CD14-positive monocyte (primary cell): ENCODE results near the gene SALL2. TPM values are rescaled to one million over a fixed set of nuclear protein-coding genes. Genes with fewer than 3 reads are reported as not detected.

Source experiments
- DNase-seq, 3 donors: peaks; one replicate each; pipeline ENCODE4 v3.0.0-alpha.2; 2011 to 2022
- H2AFZ ChIP-seq: 2 replicates; pipeline ENCODE4 v1.6.0; 2012; ENCODE audit warnings: mild to moderate bottlenecking, low read depth, low read length, inconsistent platforms; ENCODE audit not compliant: insufficient read depth, poor library complexity, severe bottlenecking
- H3K27ac ChIP-seq, 2 donors: 1 replicate in 1 of 2; 2 replicates in 1 of 2; pipeline ENCODE4 v1.5.1; 2012 to 2013; ENCODE audit warnings: low read length in 2 of 2, control low read depth in 1 of 2, inconsistent platforms in 1 of 2, low read depth in 1 of 2, mild to moderate bottlenecking in 1 of 2
- H3K27me3 ChIP-seq, 2 donors: one replicate each; pipeline versions ENCODE4 v1.6.0 to v1.6.1; 2011 to 2013; ENCODE audit warnings: low read length in 2 of 2; ENCODE audit not compliant: control insufficient read depth in 2 of 2, insufficient read depth in 2 of 2
- H3K36me3 ChIP-seq, 2 donors: replicated peaks in 1 of 2; 1 replicate in 1 of 2; 2 replicates in 1 of 2; pipeline versions ENCODE4 v1.5.1 to v1.6.1; 2012 to 2013; ENCODE audit warnings: low read length in 2 of 2, control low read depth in 1 of 2, inconsistent platforms in 1 of 2, mild to moderate bottlenecking in 1 of 2; ENCODE audit not compliant: insufficient read depth in 2 of 2, control insufficient read depth in 1 of 2
- H3K4me1 ChIP-seq, 2 donors: 1 replicate in 1 of 2; 2 replicates in 1 of 2; pipeline versions ENCODE4 v1.5.1 to v1.6.1; 2012 to 2013; ENCODE audit warnings: low read length in 2 of 2, control low read depth in 1 of 2, inconsistent platforms in 1 of 2, mild to moderate bottlenecking in 1 of 2, moderate library complexity in 1 of 2; ENCODE audit not compliant: insufficient read depth in 2 of 2, control insufficient read depth in 1 of 2
- H3K4me2 ChIP-seq: replicated peaks from 2 replicates; pipeline ENCODE3; 2012; ENCODE audit warnings: low read length, moderate library complexity, mild to moderate bottlenecking; ENCODE audit not compliant: poor library complexity, severe bottlenecking; ENCODE audit errors: extremely low read depth
- H3K4me3 ChIP-seq, 3 experiments: fragments of 200-600 bp in 1 of 3; sonication (generic) in 1 of 3; replicated peaks in 1 of 3; 1 replicate in 2 of 3; 2 replicates in 1 of 3; pipeline ENCODE4 v1.5.1; 2011 to 2013; ENCODE audit warnings: low read length in 3 of 3, mild to moderate bottlenecking in 3 of 3, control low read depth in 2 of 3, low read depth in 2 of 3, inconsistent platforms in 1 of 3, moderate library complexity in 1 of 3
- H3K79me2 ChIP-seq: 2 replicates; pipeline ENCODE4 v1.6.0; 2012; ENCODE audit warnings: mild to moderate bottlenecking, control low read depth, inconsistent platforms, low read length, moderate library complexity; ENCODE audit not compliant: insufficient read depth
- H3K9ac ChIP-seq: 2 replicates; pipeline ENCODE4 v1.6.0; 2017; ENCODE audit warnings: low read length, mild to moderate bottlenecking; ENCODE audit not compliant: insufficient read depth, poor library complexity, severe bottlenecking
- H3K9me3 ChIP-seq, 2 donors: replicated peaks in 1 of 2; 1 replicate in 1 of 2; 2 replicates in 1 of 2; pipeline versions ENCODE4 v1.5.1 to v1.6.1; 2012 to 2013; ENCODE audit warnings: low read length in 2 of 2, control low read depth in 1 of 2; ENCODE audit not compliant: control insufficient read depth in 1 of 2, insufficient read depth in 1 of 2
- H4K20me1 ChIP-seq: 2 replicates; pipeline ENCODE4 v1.6.0; 2012; ENCODE audit warnings: mild to moderate bottlenecking, low read length, control low read depth, moderate library complexity; ENCODE audit not compliant: insufficient read depth
- H3K27ac Mint-ChIP-seq, 7 donors: one replicate each; pipeline ENCODE4 v1.8.0; 2020; ENCODE audit warnings: mild to moderate bottlenecking in 7 of 7, mixed read lengths in 7 of 7, moderate library complexity in 6 of 7, inconsistent platforms in 2 of 7
- H3K27me3 Mint-ChIP-seq, 3 donors: one replicate each; pipeline ENCODE4 v1.8.0; 2021 to 2022; ENCODE audit warnings: low read depth in 3 of 3, mild to moderate bottlenecking in 3 of 3, mixed read lengths in 3 of 3, moderate library complexity in 3 of 3, inconsistent platforms in 1 of 3
- H3K36me3 Mint-ChIP-seq, 2 donors: one replicate each; pipeline ENCODE4 v1.8.0; 2020; ENCODE audit warnings: mixed read lengths in 2 of 2, inconsistent platforms in 1 of 2, mild to moderate bottlenecking in 1 of 2
- H3K4me1 Mint-ChIP-seq: one replicate; pipeline ENCODE4 v1.8.0; 2020; ENCODE audit warnings: mild to moderate bottlenecking, mixed read lengths
- H3K4me3 Mint-ChIP-seq, 2 donors: one replicate each; pipeline ENCODE4 v1.8.0; 2020; ENCODE audit warnings: mild to moderate bottlenecking in 2 of 2, mixed read lengths in 2 of 2, moderate library complexity in 1 of 2
- H3K9me3 Mint-ChIP-seq, 7 donors: one replicate each; pipeline ENCODE4 v1.8.0; 2020 to 2022; ENCODE audit warnings: mixed read lengths in 7 of 7, mild to moderate bottlenecking in 6 of 7, moderate library complexity in 6 of 7, inconsistent platforms in 2 of 7
- CTCF ChIP-seq: fragments of 200-600 bp; IDR thresholded peaks from one replicate; pipeline ENCODE4 v1.8.0; 2022; ENCODE audit warnings: antibody characterized with exemption, mild to moderate bottlenecking
- WGBS: methylation state at CpG from one replicate; pipeline ENCODE4 v1.1.5; 2013; ENCODE audit warnings: missing lambda C conversion rate; ENCODE audit not compliant: insufficient coverage; 5-methylcytosine and 5-hydroxymethylcytosine counted together
- intact Hi-C, 2 donors: fragments of 100-400 bp; cut with micrococcal nuclease; formaldehyde crosslinking; loops; one replicate each; pipeline versions ENCODE4 v1.15.0 to v1.15.1; 2023
- polyA plus RNA-seq, 3 donors: library from polyadenylated mRNA; depleted of rRNA in 1 of 3; unstranded in 2 of 3; stranded (reverse) in 1 of 3; fragments of 300-500 nt in 2 of 3; fragments of >200 nt in 1 of 3; fragmentation: Illumina TruSeq in 2 of 3; gene quantifications; 1 replicate in 2 of 3; 2 replicates in 1 of 3; pipeline ENCODE4 v1.2.3, GENCODE V29; 2012 to 2021

Gene SALL2
- polyA plus RNA-seq, 3 donors = not detected

GRCh38 chr14:21543963-21544362 is 17.8 kb upstream of the SALL2 start:
- Mint-ChIP-seq H3K27ac (no peak overlapping the region), H3K27me3 (peaks cover 11 to 14% (median 12%) of the 10 kb centered on the region in 3 donors), H3K9me3 (peaks cover 0 to 5% (median 0%) of the 10 kb centered on the region in 7 donors), H3K36me3 (no peaks in the 10 kb centered on the region), H3K4me3 (no peak overlapping the region), H3K4me1 (no peaks in the 10 kb centered on the region)
- Histone ChIP-seq H3K27me3 (peaks cover 9% of the 10 kb centered on the region in 2 donors), H3K9me3 (no peaks in the 10 kb centered on the region), H3K79me2 (no peaks in the 10 kb centered on the region), H3K4me1 (no peaks in the 10 kb centered on the region), H4K20me1 (no peaks in the 10 kb centered on the region), H3K4me2 (no peak overlapping the region), H3K9ac (no peak overlapping the region), H3K4me3 (no peak overlapping the region), H3K36me3 (no peaks in the 10 kb centered on the region), H3K27ac (no peak overlapping the region), H2AFZ (no peak overlapping the region)
- no peak for TF ChIP-seq CTCF
- intact Hi-C loops = no loop called here
- DNase-seq = no peak
- 91% methylated on average over 4 of the region's 5 CpGs for WGBS

GRCh38 chr14:21543521-21543960 is 17.4 kb upstream of the SALL2 start:
- Mint-ChIP-seq H3K4me3 (no peak overlapping the region), H3K27me3 (peaks cover 12 to 15% (median 14%) of the 10 kb centered on the region in 3 donors), H3K4me1 (no peaks in the 10 kb centered on the region), H3K9me3 (peaks cover 0 to 8% (median 0%) of the 10 kb centered on the region in 7 donors), H3K36me3 (no peaks in the 10 kb centered on the region), H3K27ac (no peak overlapping the region)
- intact Hi-C loops = no loop called here
- no peak for DNase-seq
- no peak overlapping the region for H3K4me2 ChIP-seq
- no peak overlapping the region for H2AFZ ChIP-seq
- H3K9ac ChIP-seq = no peak overlapping the region
- H3K27me3 ChIP-seq = peaks cover 13% of the 10 kb centered on the region in 2 donors
- no peaks in the 10 kb centered on the region for H3K36me3 ChIP-seq
- H4K20me1 ChIP-seq = no peaks in the 10 kb centered on the region
- H3K4me1 ChIP-seq = no peaks in the 10 kb centered on the region
- no peak overlapping the region for H3K27ac ChIP-seq
- no peak for TF ChIP-seq CTCF
- no peaks in the 10 kb centered on the region for H3K79me2 ChIP-seq
- H3K4me3 ChIP-seq = no peak overlapping the region
- 100% methylated on average over 2 of the region's 7 CpGs for WGBS
- no peaks in the 10 kb centered on the region for H3K9me3 ChIP-seq
